NCI-H82 (cell line): ENCODE results near the gene CLEC14A.
A peak's percentile ranks its signal among the peaks of the same experiment; 100 is the strongest.

Experiments used
- DNase-seq: peaks from one replicate; lab custom pipeline; 2025; lab: John Stamatoyannopoulos, UW

CLEC14A gene

GRCh38 chr14:38248321-38249028 is 7.4 kb downstream of the CLEC14A start:
- peak; percentile 59 for DNase-seq

GRCh38 chr14:38243696-38244240 is 12.1 kb downstream of the CLEC14A start:
- DNase-seq = no peak

- DNase-seq = no peak
Measured at GRCh38 chr14:38238878-38239277, 17.0 kb downstream of the CLEC14A start.

GRCh38 chr14:38238332-38238731 is 17.6 kb downstream of the CLEC14A start:
- no peak for DNase-seq

GRCh38 chr14:38233218-38233617 is 22.7 kb downstream of the CLEC14A start:
- DNase-seq = no peak

GRCh38 chr14:38226366-38226765 is 29.5 kb downstream of the CLEC14A start:
- no peak for DNase-seq

GRCh38 chr14:38225946-38226345 is 29.9 kb downstream of the CLEC14A start:
- no peak for DNase-seq

- no peak for DNase-seq
Measured at GRCh38 chr14:38224338-38224737, 31.6 kb downstream of the CLEC14A start.

GRCh38 chr14:38221077-38221476 is 34.8 kb downstream of the CLEC14A start:
- DNase-seq = no peak

- DNase-seq = no peak
Measured at GRCh38 chr14:38217553-38217952, 38.3 kb downstream of the CLEC14A start.

- no peak for DNase-seq
Measured at GRCh38 chr14:38213001-38213400, 42.9 kb downstream of the CLEC14A start.

GRCh38 chr14:38212111-38212510 is 43.8 kb downstream of the CLEC14A start:
- no peak for DNase-seq

- DNase-seq = no peak
Measured at GRCh38 chr14:38211255-38211735, 44.6 kb downstream of the CLEC14A start.

- no peak for DNase-seq
Measured at GRCh38 chr14:38210587-38211216, 45.2 kb downstream of the CLEC14A start.

GRCh38 chr14:38209572-38210557 is 46.0 kb downstream of the CLEC14A start:
- DNase-seq = no peak

GRCh38 chr14:38208618-38209562 is 47.0 kb downstream of the CLEC14A start:
- peak; percentile 40 for DNase-seq

GRCh38 chr14:38207736-38208617 is 47.9 kb downstream of the CLEC14A start, which contains the start of gene SSTR1:
Gene SSTR1, plus strand, starts transcription at chr14:38207904. Its CDS starts 1,486 bp downstream, at chr14:38209390.
- DNase-seq = peak; percentile 29

GRCh38 chr14:38207377-38207735 is 48.5 kb downstream of the CLEC14A start:
- DNase-seq = no peak

GRCh38 chr14:38206689-38207376 is 49.1 kb downstream of the CLEC14A start:
- DNase-seq = no peak
